ENCODE measurements around the gene SMAD7. TPM values are rescaled to one million over a fixed set of nuclear protein-coding genes. Genes with fewer than 3 reads are reported as not detected.

The SMAD7 gene
- total and polyA plus RNA-seq, 4 donors: 11.8 to 58.8 (median 35.8) TPM

GRCh38 chr18:48904847-48905394 is 45.8 kb downstream of the SMAD7 start:
- Histone ChIP-seq H3K36me3 (ENCODE audit: control insufficient read depth in 4 of 4, insufficient read depth in 4 of 4, low read length in 4 of 4) (no peaks in the 10 kb centered on the region), H3K27ac (ENCODE audit: low read depth in 1 of 2, low read length in 1 of 2) (no peak overlapping the region), H3K4me1 (ENCODE audit: control insufficient read depth in 5 of 5, insufficient read depth in 5 of 5, low read length in 5 of 5) (peaks cover 8 to 19% (median 12%) of the 10 kb centered on the region in 5 donors), H3K27me3 (ENCODE audit: control insufficient read depth in 3 of 3, insufficient read depth in 3 of 3, low read length in 2 of 3) (no peaks in the 10 kb centered on the region), H3K4me3 (no peak overlapping the region), H3K9me3 (ENCODE audit: control insufficient read depth in 4 of 4, insufficient read depth in 3 of 4, low read length in 3 of 4) (peaks cover 0 to 14% (median 2%) of the 10 kb centered on the region in 4 donors), H3K9ac (ENCODE audit: insufficient read depth in 1 of 2, low read length in 2 of 2) (no peak overlapping the region)
- TF ChIP-seq CTCF (IDR thresholded peaks at IDR 0.05; ENCODE audit: control extremely low read depth, extremely low read depth): no peak
- ATAC-seq (ENCODE audit: insufficient read depth, low FRiP score) (no peak), DNase-seq (no peak)
- WGBS, 2 donors: 79% methylated on average over 3 of the region's 3 CpGs

GRCh38 chr18:48904091-48904490 is 46.7 kb downstream of the SMAD7 start:
- ATAC-seq (ENCODE audit: insufficient read depth, low FRiP score) (no peak), DNase-seq (no peak)
- TF ChIP-seq CTCF (IDR thresholded peaks at IDR 0.05; ENCODE audit: control extremely low read depth, extremely low read depth): no peak
- no peak overlapping the region for H3K9ac ChIP-seq (ENCODE audit: insufficient read depth in 1 of 2, low read length in 2 of 2)
- H3K36me3 ChIP-seq (ENCODE audit: control insufficient read depth in 4 of 4, insufficient read depth in 4 of 4, low read length in 4 of 4): no peaks in the 10 kb centered on the region
- H3K27ac ChIP-seq (ENCODE audit: low read depth in 1 of 2, low read length in 1 of 2): no peak overlapping the region
- H3K9me3 ChIP-seq (ENCODE audit: control insufficient read depth in 4 of 4, insufficient read depth in 3 of 4, low read length in 3 of 4): peaks cover 0 to 14% (median 2%) of the 10 kb centered on the region in 4 donors
- H3K27me3 ChIP-seq (ENCODE audit: control insufficient read depth in 3 of 3, insufficient read depth in 3 of 3, low read length in 2 of 3): no peaks in the 10 kb centered on the region
- peaks cover 8 to 19% (median 12%) of the 10 kb centered on the region in 5 donors for H3K4me1 ChIP-seq (ENCODE audit: control insufficient read depth in 5 of 5, insufficient read depth in 5 of 5, low read length in 5 of 5)
- H3K4me3 ChIP-seq: no peak overlapping the region
- WGBS, 2 donors: 96 to 97% methylated on average over 2 of the region's 2 CpGs

- peak overlapping the region; percentile 24 to 86 for H3K27ac ChIP-seq (ENCODE audit: low read depth in 1 of 2, low read length in 1 of 2)
- DNase-seq: no peak
- 83 to 95% methylated on average over 8 of the region's 8 CpGs for WGBS, 2 donors
These were observed 47.7 kb downstream of the SMAD7 start for GRCh38 chr18:48902856-48903601.

More at GRCh38 chr18:48902856-48903601, 47.7 kb downstream of the SMAD7 start:
- no peak for TF ChIP-seq CTCF (IDR thresholded peaks at IDR 0.05; ENCODE audit: control extremely low read depth, extremely low read depth)
- Histone ChIP-seq H3K27me3 (ENCODE audit: control insufficient read depth in 3 of 3, insufficient read depth in 3 of 3, low read length in 2 of 3) (no peaks in the 10 kb centered on the region), H3K9ac (ENCODE audit: insufficient read depth in 1 of 2, low read length in 2 of 2) (no peak overlapping the region), H3K4me3 (no peak overlapping the region), H3K4me1 (ENCODE audit: control insufficient read depth in 5 of 5, insufficient read depth in 5 of 5, low read length in 5 of 5) (peaks cover 8 to 19% (median 12%) of the 10 kb centered on the region in 5 donors), H3K9me3 (ENCODE audit: control insufficient read depth in 4 of 4, insufficient read depth in 3 of 4, low read length in 3 of 4) (peaks cover 0 to 14% (median 2%) of the 10 kb centered on the region in 4 donors), H3K36me3 (ENCODE audit: control insufficient read depth in 4 of 4, insufficient read depth in 4 of 4, low read length in 4 of 4) (no peaks in the 10 kb centered on the region)
- peak; percentile 37 for ATAC-seq (ENCODE audit: insufficient read depth, low FRiP score)

Measured in lung (tissue), 12 donors.